Measurements from ENCODE around the gene GPM6B.

GPM6B gene

DNA sequence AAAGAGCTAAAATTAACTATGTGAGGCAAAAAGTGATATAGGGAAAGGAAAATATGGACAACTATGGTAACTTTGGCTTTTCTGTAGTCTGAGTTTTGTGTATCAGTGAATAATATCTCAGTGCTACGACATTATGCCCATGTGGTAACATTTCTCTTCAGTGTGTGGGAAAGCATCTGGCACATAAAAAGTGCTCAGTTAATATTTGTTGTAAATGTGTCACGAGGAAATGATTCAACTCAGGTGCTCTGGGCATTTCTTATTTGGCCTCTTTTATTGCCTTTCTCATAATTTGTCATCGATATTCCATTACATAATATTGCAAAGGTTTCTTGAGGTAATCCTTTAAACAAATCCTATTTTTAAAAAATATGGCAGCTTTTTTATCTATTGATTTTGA lies 64.8 kb downstream of the GPM6B start:
- no peak for TF ChIP-seq EZH2phosphoT487 (IDR thresholded peaks at IDR 0.05; ENCODE audit: borderline replicate concordance, low read length)
- TF ChIP-seq, protein P1, sequence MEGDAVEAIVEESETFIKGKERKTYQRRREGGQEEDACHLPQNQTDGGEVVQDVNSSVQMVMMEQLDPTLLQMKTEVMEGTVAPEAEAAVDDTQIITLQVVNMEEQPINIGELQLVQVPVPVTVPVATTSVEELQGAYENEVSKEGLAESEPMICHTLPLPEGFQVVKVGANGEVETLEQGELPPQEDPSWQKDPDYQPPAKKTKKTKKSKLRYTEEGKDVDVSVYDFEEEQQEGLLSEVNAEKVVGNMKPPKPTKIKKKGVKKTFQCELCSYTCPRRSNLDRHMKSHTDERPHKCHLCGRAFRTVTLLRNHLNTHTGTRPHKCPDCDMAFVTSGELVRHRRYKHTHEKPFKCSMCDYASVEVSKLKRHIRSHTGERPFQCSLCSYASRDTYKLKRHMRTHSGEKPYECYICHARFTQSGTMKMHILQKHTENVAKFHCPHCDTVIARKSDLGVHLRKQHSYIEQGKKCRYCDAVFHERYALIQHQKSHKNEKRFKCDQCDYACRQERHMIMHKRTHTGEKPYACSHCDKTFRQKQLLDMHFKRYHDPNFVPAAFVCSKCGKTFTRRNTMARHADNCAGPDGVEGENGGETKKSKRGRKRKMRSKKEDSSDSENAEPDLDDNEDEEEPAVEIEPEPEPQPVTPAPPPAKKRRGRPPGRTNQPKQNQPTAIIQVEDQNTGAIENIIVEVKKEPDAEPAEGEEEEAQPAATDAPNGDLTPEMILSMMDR (IDR thresholded peaks at IDR 0.05; ENCODE audit: low read depth, low read length, poor library complexity, severe bottlenecking): no peak
- Histone ChIP-seq H3F3A (ENCODE audit: control insufficient read depth, insufficient read depth) (peaks cover under 1% of the 10 kb centered on the region; the same call in 1 of the 2 replicates), H3K27me3 (ENCODE audit: control insufficient read depth, low read length) (no peaks in the 10 kb centered on the region), H3K27ac (ENCODE audit: low read depth, low read length) (no peak overlapping the region), H3K9me2 (replicated peaks; ENCODE audit: control insufficient read depth, low read length) (no peaks in the 10 kb centered on the region), H3K36me3 (ENCODE audit: control insufficient read depth, low read length) (peaks cover 76% of the 10 kb centered on the region), H3K4me2 (ENCODE audit: low read length) (no peak overlapping the region), H4K20me1 (ENCODE audit: control insufficient read depth, insufficient read depth, low read depth, low read length) (no peaks in the 10 kb centered on the region), H3K9me3 (ENCODE audit: control insufficient read depth, insufficient read depth, low read length) (no peaks in the 10 kb centered on the region), H3K4me1 (ENCODE audit: control insufficient read depth, low read length) (peaks cover 37% of the 10 kb centered on the region), H3K79me2 (ENCODE audit: control insufficient read depth, low read length) (peaks cover 14% of the 10 kb centered on the region), H3K4me3 (ENCODE audit: low read length) (no peak overlapping the region)

DNA sequence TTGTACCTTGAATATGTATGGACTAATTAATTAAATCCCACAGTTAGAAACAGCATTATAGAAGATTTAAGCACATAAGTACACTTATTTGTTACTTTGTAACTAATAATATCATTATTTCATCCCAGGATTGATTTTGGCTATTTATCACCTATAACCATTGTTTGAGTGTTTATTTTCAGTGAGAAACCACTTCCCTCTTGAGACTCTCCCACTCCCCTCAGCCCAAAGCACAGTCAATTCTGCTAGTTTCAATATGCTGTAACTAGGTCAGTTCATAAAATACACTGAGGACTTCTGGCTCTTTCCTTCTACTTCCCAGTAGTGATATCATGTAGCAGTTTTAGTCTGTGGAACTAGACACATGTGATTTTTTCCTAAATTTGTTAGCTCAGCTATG lies 66.1 kb downstream of the GPM6B start:
- Histone ChIP-seq H3K4me1 (ENCODE audit: control insufficient read depth, low read length) (peaks cover 33% of the 10 kb centered on the region), H4K20me1 (ENCODE audit: control insufficient read depth, insufficient read depth, low read depth, low read length) (no peaks in the 10 kb centered on the region), H3K36me3 (ENCODE audit: control insufficient read depth, low read length) (peaks cover 78% of the 10 kb centered on the region), H3K9me3 (ENCODE audit: control insufficient read depth, insufficient read depth, low read length) (no peaks in the 10 kb centered on the region), H3K27me3 (ENCODE audit: control insufficient read depth, low read length) (no peaks in the 10 kb centered on the region), H3K27ac (ENCODE audit: low read depth, low read length) (no peak overlapping the region), H3F3A (ENCODE audit: control insufficient read depth, insufficient read depth) (no peaks in the 10 kb centered on the region), H3K79me2 (ENCODE audit: control insufficient read depth, low read length) (peaks cover 14% of the 10 kb centered on the region), H3K4me3 (ENCODE audit: low read length) (no peak overlapping the region), H3K4me2 (ENCODE audit: low read length) (no peak overlapping the region), H3K9me2 (replicated peaks; ENCODE audit: control insufficient read depth, low read length) (no peaks in the 10 kb centered on the region)
- TF ChIP-seq, protein P1 (IDR thresholded peaks at IDR 0.05; ENCODE audit: low read depth, low read length, poor library complexity, severe bottlenecking): no peak
- TF ChIP-seq EZH2phosphoT487 (IDR thresholded peaks at IDR 0.05; ENCODE audit: borderline replicate concordance, low read length): no peak

DNA sequence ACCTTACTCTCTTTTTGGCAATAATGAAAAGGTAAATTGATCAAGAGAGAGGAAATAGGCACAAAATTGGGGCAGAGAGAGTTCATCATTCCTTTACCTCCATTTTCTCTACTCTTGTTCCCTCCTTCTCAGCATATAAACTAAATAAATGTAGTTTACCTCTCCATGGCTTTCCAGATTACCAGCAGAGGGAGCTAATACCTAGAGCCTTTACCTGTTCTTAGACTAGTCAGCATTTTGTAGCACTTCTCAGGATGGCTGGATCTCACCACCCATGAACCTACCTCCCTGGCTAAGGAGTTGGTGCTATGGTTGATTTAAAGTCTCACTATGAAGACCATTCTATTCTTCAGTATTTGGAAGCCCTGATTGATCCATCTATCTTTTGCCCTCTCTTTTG lies 66.7 kb downstream of the GPM6B start:
- Histone ChIP-seq H3K79me2 (ENCODE audit: control insufficient read depth, low read length) (peaks cover 14% of the 10 kb centered on the region), H4K20me1 (ENCODE audit: control insufficient read depth, insufficient read depth, low read depth, low read length) (no peaks in the 10 kb centered on the region), H3K27ac (ENCODE audit: low read depth, low read length) (no peak overlapping the region), H3K4me1 (ENCODE audit: control insufficient read depth, low read length) (peaks cover 28% of the 10 kb centered on the region), H3K9me3 (ENCODE audit: control insufficient read depth, insufficient read depth, low read length) (no peaks in the 10 kb centered on the region), H3F3A (ENCODE audit: control insufficient read depth, insufficient read depth) (no peaks in the 10 kb centered on the region), H3K36me3 (ENCODE audit: control insufficient read depth, low read length) (peaks cover 78% of the 10 kb centered on the region), H3K4me3 (ENCODE audit: low read length) (no peak overlapping the region), H3K9me2 (replicated peaks; ENCODE audit: control insufficient read depth, low read length) (no peaks in the 10 kb centered on the region), H3K4me2 (ENCODE audit: low read length) (no peak overlapping the region), H3K27me3 (ENCODE audit: control insufficient read depth, low read length) (no peaks in the 10 kb centered on the region)
- no peak for TF ChIP-seq EZH2phosphoT487 (IDR thresholded peaks at IDR 0.05; ENCODE audit: borderline replicate concordance, low read length)
- TF ChIP-seq, protein P1 (IDR thresholded peaks at IDR 0.05; ENCODE audit: low read depth, low read length, poor library complexity, severe bottlenecking): peak; percentile 57
